MM.1S (cell line): ENCODE results near the gene RPTOR.
"Not testable (repeated sequence)": the region's sequence is repeated elsewhere in the genome, so short reads cannot be mapped to it uniquely, and the experiment has no call there.

Experiments
- DNase-seq: peaks from one replicate; pipeline ENCODE4 v3.0.0-alpha.2; 2015
- H2AFZ ChIP-seq: fragments of 300-600 bp; sonication (generic); 2 replicates; pipeline ENCODE4 v1.6.0; 2016; ENCODE audit warnings: antibody characterized with exemption, low read length
- H3F3A ChIP-seq: fragments of 300-600 bp; sonication (generic); 2 replicates; pipeline ENCODE4 v1.6.1; 2016; ENCODE audit warnings: mild to moderate bottlenecking, antibody characterized with exemption, low read length, moderate library complexity, mixed read lengths; ENCODE audit not compliant: insufficient read depth
- H3K27ac ChIP-seq: fragments of 300-600 bp; sonication (generic); 2 replicates; pipeline ENCODE4 v1.5.1; 2016; ENCODE audit warnings: mild to moderate bottlenecking, low read length
- H3K27me3 ChIP-seq: fragments of 300-600 bp; sonication (generic); replicated peaks from 2 replicates; pipeline ENCODE4 v1.6.0; 2016; ENCODE audit warnings: low read length; ENCODE audit not compliant: insufficient read depth
- H3K36me3 ChIP-seq: fragments of 300-600 bp; sonication (generic); replicated peaks from 2 replicates; pipeline ENCODE4 v1.6.1; 2016; ENCODE audit warnings: mild to moderate bottlenecking, low read length, mixed read lengths; ENCODE audit not compliant: insufficient read depth
- H3K4me1 ChIP-seq: fragments of 300-600 bp; sonication (generic); 2 replicates; pipeline ENCODE4 v1.6.1; 2016; ENCODE audit warnings: low read length, mixed read lengths
- H3K4me2 ChIP-seq: fragments of 300-600 bp; sonication (generic); 2 replicates; pipeline ENCODE4 v1.6.0; 2016; ENCODE audit warnings: low read depth, low read length
- H3K4me3 ChIP-seq: fragments of 300-600 bp; sonication (generic); 2 replicates; pipeline ENCODE4 v1.5.1; 2016; ENCODE audit warnings: low read length, mixed read lengths
- H3K79me2 ChIP-seq: fragments of 300-600 bp; sonication (generic); 2 replicates; pipeline ENCODE4 v1.6.1; 2016; ENCODE audit warnings: mixed run types, low read length, mixed read lengths
- H3K9ac ChIP-seq: fragments of 300-600 bp; sonication (generic); 2 replicates; pipeline ENCODE4 v1.6.1; 2016; ENCODE audit warnings: low read length, mixed read lengths
- H3K9me2 ChIP-seq: fragments of 300-600 bp; sonication (generic); replicated peaks from 2 replicates; pipeline ENCODE4 v1.6.1; 2016; ENCODE audit warnings: mild to moderate bottlenecking, low read length, mixed read lengths; ENCODE audit not compliant: insufficient read depth
- H3K9me3 ChIP-seq: fragments of 300-600 bp; sonication (generic); replicated peaks from 2 replicates; pipeline ENCODE4 v1.6.1; 2016; ENCODE audit warnings: mild to moderate bottlenecking, low read length, mixed read lengths; ENCODE audit not compliant: insufficient read depth
- H4K20me1 ChIP-seq: fragments of 300-600 bp; sonication (generic); 2 replicates; pipeline ENCODE4 v1.6.1; 2016; ENCODE audit warnings: mild to moderate bottlenecking, low read length, moderate library complexity, mixed read lengths; ENCODE audit not compliant: insufficient read depth
- EZH2 ChIP-seq: fragments of 300-600 bp; sonication (generic); optimal IDR thresholded peaks from 2 replicates; pipeline ENCODE3; 2017; ENCODE audit warnings: low read depth, mild to moderate bottlenecking, antibody characterized with exemption, low read length, mixed read lengths
- EZH2phosphoT487 ChIP-seq: fragments of 300-600 bp; sonication (generic); IDR thresholded peaks from 2 replicates; pipeline ENCODE4 v1.6.1; 2018; ENCODE audit warnings: antibody characterized with exemption, low read length
- TF ChIP-seq, protein P1 (sequence below): fragments of 300-600 bp; sonication (generic); IDR thresholded peaks from 2 replicates; pipeline ENCODE4 v1.5.1; 2016; ENCODE audit warnings: antibody characterized with exemption, low read length, mixed read lengths

Gene RPTOR

GRCh38 chr17:80796430-80796861 is 251.8 kb downstream of the RPTOR start:
- H3K4me3 ChIP-seq = no peak overlapping the region
- no peak overlapping the region for H3K4me2 ChIP-seq
- no peaks in the 10 kb centered on the region for H3K9me2 ChIP-seq
- H3K27me3 ChIP-seq = no peaks in the 10 kb centered on the region
- H4K20me1 ChIP-seq = no peaks in the 10 kb centered on the region
- no peak overlapping the region for H3K9ac ChIP-seq
- H3K36me3 ChIP-seq = no peaks in the 10 kb centered on the region
- H2AFZ ChIP-seq = no peak overlapping the region
- no peaks in the 10 kb centered on the region for H3F3A ChIP-seq
- no peaks in the 10 kb centered on the region for H3K9me3 ChIP-seq
- no peaks in the 10 kb centered on the region for H3K4me1 ChIP-seq
- DNase-seq = no peak
- TF ChIP-seq EZH2phosphoT487 (no peak), EZH2 (no peak)
- TF ChIP-seq, protein P1, sequence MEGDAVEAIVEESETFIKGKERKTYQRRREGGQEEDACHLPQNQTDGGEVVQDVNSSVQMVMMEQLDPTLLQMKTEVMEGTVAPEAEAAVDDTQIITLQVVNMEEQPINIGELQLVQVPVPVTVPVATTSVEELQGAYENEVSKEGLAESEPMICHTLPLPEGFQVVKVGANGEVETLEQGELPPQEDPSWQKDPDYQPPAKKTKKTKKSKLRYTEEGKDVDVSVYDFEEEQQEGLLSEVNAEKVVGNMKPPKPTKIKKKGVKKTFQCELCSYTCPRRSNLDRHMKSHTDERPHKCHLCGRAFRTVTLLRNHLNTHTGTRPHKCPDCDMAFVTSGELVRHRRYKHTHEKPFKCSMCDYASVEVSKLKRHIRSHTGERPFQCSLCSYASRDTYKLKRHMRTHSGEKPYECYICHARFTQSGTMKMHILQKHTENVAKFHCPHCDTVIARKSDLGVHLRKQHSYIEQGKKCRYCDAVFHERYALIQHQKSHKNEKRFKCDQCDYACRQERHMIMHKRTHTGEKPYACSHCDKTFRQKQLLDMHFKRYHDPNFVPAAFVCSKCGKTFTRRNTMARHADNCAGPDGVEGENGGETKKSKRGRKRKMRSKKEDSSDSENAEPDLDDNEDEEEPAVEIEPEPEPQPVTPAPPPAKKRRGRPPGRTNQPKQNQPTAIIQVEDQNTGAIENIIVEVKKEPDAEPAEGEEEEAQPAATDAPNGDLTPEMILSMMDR = no peak
- H3K79me2 ChIP-seq = no peaks in the 10 kb centered on the region
- H3K27ac ChIP-seq = no peak overlapping the region

GRCh38 chr17:80797222-80797621 is 252.6 kb downstream of the RPTOR start:
- H3K27ac ChIP-seq, H3K9me3 ChIP-seq, H3K4me1 ChIP-seq, H3K36me3 ChIP-seq, H3K79me2 ChIP-seq, H3K4me2 ChIP-seq, H4K20me1 ChIP-seq, H2AFZ ChIP-seq, H3F3A ChIP-seq, H3K27me3 ChIP-seq, H3K9ac ChIP-seq, H3K4me3 ChIP-seq, H3K9me2 ChIP-seq, DNase-seq: not testable (repeated sequence)

GRCh38 chr17:80797741-80798594 is 253.3 kb downstream of the RPTOR start:
- Histone ChIP-seq H3K79me2 (no peaks in the 10 kb centered on the region), H3K9me3 (no peaks in the 10 kb centered on the region), H3F3A (no peaks in the 10 kb centered on the region), H3K4me2 (no peak overlapping the region), H3K27me3 (no peaks in the 10 kb centered on the region), H3K4me1 (no peaks in the 10 kb centered on the region), H3K27ac (no peak overlapping the region), H4K20me1 (no peaks in the 10 kb centered on the region), H3K9ac (no peak overlapping the region), H3K9me2 (no peaks in the 10 kb centered on the region), H3K36me3 (no peaks in the 10 kb centered on the region), H3K4me3 (no peak overlapping the region), H2AFZ (no peak overlapping the region)
- DNase-seq = no peak
- TF ChIP-seq, protein P1 = no peak
- TF ChIP-seq EZH2 (no peak), EZH2phosphoT487 (no peak)
